BJ (cell line): ENCODE results near the gene SUMO4. TPM values are rescaled to one million over a fixed set of nuclear protein-coding genes. Genes with fewer than 3 reads are reported as not detected.

ENCODE experiments used
- CTCF ChIA-PET: fragments of 350-600 bp; formaldehyde crosslinking; extraction: SDS; loops from one replicate; lab custom pipeline; 2021; ENCODE audit warnings: antibody characterized with exemption, inconsistent platforms; lab: Yijun Ruan, JAX
- POLR2A ChIA-PET: fragments of 300-600 bp; sonication (Branson Sonifier 250); formaldehyde crosslinking; extraction: SDS; loops from one replicate; lab custom pipeline; 2021; ENCODE audit warnings: antibody characterized with exemption; lab: Charles Lee
- DNase-seq: peaks from one replicate; pipeline ENCODE4 v3.0.0-alpha.2; 2011; ENCODE audit warnings: low read depth
- H3K27me3 ChIP-seq: 2 replicates; pipeline ENCODE4 v1.6.0; 2011; ENCODE audit warnings: low read length; ENCODE audit not compliant: control insufficient read depth, insufficient read depth
- H3K36me3 ChIP-seq: 2 replicates; pipeline ENCODE4 v1.5.1; 2011; ENCODE audit warnings: low read length; ENCODE audit not compliant: control insufficient read depth, insufficient read depth
- H3K4me3 ChIP-seq: 2 replicates; pipeline ENCODE4 v1.5.1; 2011; ENCODE audit warnings: low read depth, mild to moderate bottlenecking, control low read depth, low read length
- CTCF ChIP-seq: IDR thresholded peaks from 2 replicates; pipeline ENCODE4 v1.5.1; 2011; ENCODE audit warnings: low read depth, mild to moderate bottlenecking, control low read depth, inconsistent platforms, low read length, moderate library complexity; ENCODE audit not compliant: insufficient read depth
- polyA plus RNA-seq: library from polyadenylated mRNA; depleted of rRNA; stranded (reverse); fragments of >200 nt; gene quantifications from 2 replicates; pipeline ENCODE4 v1.2.3, GENCODE V29; 2011

Gene SUMO4
- polyA plus RNA-seq, 1 experiment: not detected

GRCh38 chr6:149445095-149445466 lies 45.0 kb downstream of the SUMO4 start:
- TF ChIP-seq CTCF: no peak
- H3K27me3 ChIP-seq: no peaks in the 10 kb centered on the region
- H3K4me3 ChIP-seq: no peak overlapping the region
- POLR2A ChIA-PET: no interaction called here
- no peaks in the 10 kb centered on the region for H3K36me3 ChIP-seq
- no peak for DNase-seq
- CTCF ChIA-PET: interaction anchor here (1.7 kb wide), 1 partner anchor 9 kb away, joined by 7 read pairs; no protein-coding TSS in a partner anchor

GRCh38 chr6:149445573-149445972 lies 45.5 kb downstream of the SUMO4 start:
- no peak for TF ChIP-seq CTCF
- POLR2A ChIA-PET: no interaction called here
- Histone ChIP-seq H3K27me3 (no peaks in the 10 kb centered on the region), H3K4me3 (no peak overlapping the region), H3K36me3 (no peaks in the 10 kb centered on the region)
- no peak for DNase-seq
- CTCF ChIA-PET: interaction anchor here (1.7 kb wide), 1 partner anchor 9 kb away, joined by 7 read pairs; no protein-coding TSS in a partner anchor

- Histone ChIP-seq H3K4me3 (no peak overlapping the region), H3K36me3 (no peaks in the 10 kb centered on the region), H3K27me3 (no peaks in the 10 kb centered on the region)
- CTCF ChIA-PET: interaction anchor here (1.7 to 1.9 kb wide), 2 partner anchors 10 to 14 kb away, joined by 7 to 9 read pairs; no protein-coding TSS in a partner anchor
- DNase-seq: no peak
- POLR2A ChIA-PET: no interaction called here
- no peak for TF ChIP-seq CTCF
Measured at GRCh38 chr6:149446791-149447376, 46.8 kb downstream of the SUMO4 start.

- H3K4me3 ChIP-seq: no peak overlapping the region
- POLR2A ChIA-PET: no interaction called here
- no peaks in the 10 kb centered on the region for H3K36me3 ChIP-seq
- CTCF ChIA-PET: interaction anchor here (1.3 to 1.7 kb wide), 2 partner anchors 9 to 17 kb away, joined by 3 to 5 read pairs; no protein-coding TSS in a partner anchor
- no peak for DNase-seq
- H3K27me3 ChIP-seq: no peaks in the 10 kb centered on the region
- TF ChIP-seq CTCF: no peak
Measured at GRCh38 chr6:149448821-149449453, 48.9 kb downstream of the SUMO4 start.

- ChIA-PET CTCF (interaction anchor here (0.8 to 1.7 kb wide), 4 partner anchors 8 to 19 kb away, joined by 3 read pairs; no protein-coding TSS in a partner anchor), POLR2A (no interaction called here)
- Histone ChIP-seq H3K4me3 (no peak overlapping the region; the same call in 1 of the 2 replicates), H3K27me3 (no peaks in the 10 kb centered on the region), H3K36me3 (no peaks in the 10 kb centered on the region)
- no peak for TF ChIP-seq CTCF
- no peak for DNase-seq
Measured at GRCh38 chr6:149449831-149450678, 50.0 kb downstream of the SUMO4 start.
